Measurements from ENCODE around the gene ADRM1. TPM values are rescaled to one million over a fixed set of nuclear protein-coding genes. Genes with fewer than 3 reads are reported as not detected.

Gene ADRM1
- total RNA-seq, 2 donors from 2014 or later, result 70.5 to 109 TPM

DNA sequence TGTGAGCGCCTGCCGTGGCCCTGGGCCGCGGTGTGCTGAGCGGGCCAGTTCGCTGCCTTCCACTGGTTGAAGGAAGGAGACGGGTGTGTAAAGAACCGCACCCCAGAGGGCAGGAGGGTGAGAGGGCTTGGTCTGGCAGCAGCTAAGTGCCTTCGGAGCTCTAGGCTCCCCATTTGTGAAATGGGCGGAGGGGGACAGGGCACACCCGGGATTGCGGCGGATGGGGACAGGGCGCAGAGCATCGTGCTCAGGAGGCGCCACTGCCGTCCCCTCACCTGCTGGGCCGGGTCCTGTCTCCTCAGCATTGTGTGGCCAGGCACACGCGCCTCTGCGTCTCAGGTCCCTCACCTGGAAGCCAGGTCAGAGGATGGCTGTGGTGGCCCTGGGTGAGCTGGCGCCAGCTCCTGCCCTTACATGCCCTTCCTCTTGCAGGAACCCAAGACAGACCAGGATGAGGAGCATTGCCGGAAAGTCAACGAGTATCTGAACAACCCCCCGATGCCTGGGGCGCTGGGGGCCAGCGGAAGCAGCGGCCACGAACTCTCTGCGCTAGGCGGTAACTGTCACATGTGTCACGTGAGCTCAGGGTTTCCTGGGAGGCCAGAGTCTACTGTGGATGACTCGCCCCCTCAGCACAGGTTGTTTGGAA, 3.1 kb downstream of the ADRM1 start:
- Histone ChIP-seq H3K9me3 (no peaks in the 10 kb centered on the region), H3K27ac (no peak overlapping the region), H3K4me1 (peaks cover 18% of the 10 kb centered on the region), H3K9ac (ENCODE audit: low read depth in 2 of 2, low read length in 2 of 2) (no peak overlapping the region), H3K27me3 (no peaks in the 10 kb centered on the region), H3K4me3 (no peak overlapping the region), H3K36me3 (peaks cover 26% of the 10 kb centered on the region)
- DNase-seq, result no peak
- intact Hi-C loops (cut with DNase I), result loop anchor here (10.0 kb wide), 1 partner anchor 189 kb away; no protein-coding TSS in a partner anchor
- TF ChIP-seq, protein P1, sequence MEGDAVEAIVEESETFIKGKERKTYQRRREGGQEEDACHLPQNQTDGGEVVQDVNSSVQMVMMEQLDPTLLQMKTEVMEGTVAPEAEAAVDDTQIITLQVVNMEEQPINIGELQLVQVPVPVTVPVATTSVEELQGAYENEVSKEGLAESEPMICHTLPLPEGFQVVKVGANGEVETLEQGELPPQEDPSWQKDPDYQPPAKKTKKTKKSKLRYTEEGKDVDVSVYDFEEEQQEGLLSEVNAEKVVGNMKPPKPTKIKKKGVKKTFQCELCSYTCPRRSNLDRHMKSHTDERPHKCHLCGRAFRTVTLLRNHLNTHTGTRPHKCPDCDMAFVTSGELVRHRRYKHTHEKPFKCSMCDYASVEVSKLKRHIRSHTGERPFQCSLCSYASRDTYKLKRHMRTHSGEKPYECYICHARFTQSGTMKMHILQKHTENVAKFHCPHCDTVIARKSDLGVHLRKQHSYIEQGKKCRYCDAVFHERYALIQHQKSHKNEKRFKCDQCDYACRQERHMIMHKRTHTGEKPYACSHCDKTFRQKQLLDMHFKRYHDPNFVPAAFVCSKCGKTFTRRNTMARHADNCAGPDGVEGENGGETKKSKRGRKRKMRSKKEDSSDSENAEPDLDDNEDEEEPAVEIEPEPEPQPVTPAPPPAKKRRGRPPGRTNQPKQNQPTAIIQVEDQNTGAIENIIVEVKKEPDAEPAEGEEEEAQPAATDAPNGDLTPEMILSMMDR (IDR thresholded peaks at IDR 0.05), result no peak

DNA sequence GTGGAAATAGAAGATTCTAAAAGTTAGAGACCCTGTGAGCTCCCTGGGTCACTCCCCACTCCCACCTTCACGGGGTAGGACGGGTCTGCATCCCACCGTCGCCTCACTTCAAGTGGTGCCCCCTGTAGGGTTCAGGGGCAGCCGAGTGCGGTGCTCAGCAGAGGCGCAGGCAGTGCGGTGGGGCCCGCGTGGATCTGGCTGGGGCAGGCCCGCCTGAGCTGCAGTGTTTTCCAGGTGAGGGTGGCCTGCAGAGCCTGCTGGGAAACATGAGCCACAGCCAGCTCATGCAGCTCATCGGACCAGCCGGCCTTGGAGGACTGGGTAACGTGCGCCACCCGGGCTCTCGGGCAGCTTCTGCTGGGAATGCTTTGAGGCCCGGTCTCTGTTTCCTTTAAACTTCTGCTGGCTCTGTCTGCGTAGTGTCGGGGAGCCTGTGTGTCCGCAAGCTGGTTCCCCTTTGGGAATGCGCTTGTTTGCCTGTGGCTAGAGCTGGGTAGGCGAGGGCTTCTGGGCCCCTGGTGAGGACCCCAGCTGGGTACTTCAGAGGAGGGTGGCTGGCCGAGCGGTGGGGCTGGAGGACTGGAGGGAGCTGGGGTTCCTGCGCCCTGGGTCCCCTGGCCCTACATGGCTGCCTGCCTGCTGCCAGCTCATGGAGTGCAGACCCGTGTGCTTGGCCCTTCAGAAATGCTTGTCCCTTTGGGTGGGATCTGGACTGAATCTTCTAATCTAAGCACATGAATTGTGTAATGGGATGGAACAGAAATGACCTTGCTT, 3.8 kb downstream of the ADRM1 start:
- H3K9ac ChIP-seq (ENCODE audit: low read depth in 2 of 2, low read length in 2 of 2), result no peak overlapping the region
- no peaks in the 10 kb centered on the region for H3K27me3 ChIP-seq
- intact Hi-C loops (cut with DNase I), result loop anchor here (10.0 kb wide), 1 partner anchor 188 kb away; no protein-coding TSS in a partner anchor
- H3K4me1 ChIP-seq, result peaks cover 18% of the 10 kb centered on the region
- H3K9me3 ChIP-seq, result no peaks in the 10 kb centered on the region
- peaks cover 26% of the 10 kb centered on the region for H3K36me3 ChIP-seq
- H3K27ac ChIP-seq, result no peak overlapping the region
- DNase-seq, result no peak
- no peak overlapping the region for H3K4me3 ChIP-seq
- TF ChIP-seq, protein P1 (IDR thresholded peaks at IDR 0.05), result no peak

DNA sequence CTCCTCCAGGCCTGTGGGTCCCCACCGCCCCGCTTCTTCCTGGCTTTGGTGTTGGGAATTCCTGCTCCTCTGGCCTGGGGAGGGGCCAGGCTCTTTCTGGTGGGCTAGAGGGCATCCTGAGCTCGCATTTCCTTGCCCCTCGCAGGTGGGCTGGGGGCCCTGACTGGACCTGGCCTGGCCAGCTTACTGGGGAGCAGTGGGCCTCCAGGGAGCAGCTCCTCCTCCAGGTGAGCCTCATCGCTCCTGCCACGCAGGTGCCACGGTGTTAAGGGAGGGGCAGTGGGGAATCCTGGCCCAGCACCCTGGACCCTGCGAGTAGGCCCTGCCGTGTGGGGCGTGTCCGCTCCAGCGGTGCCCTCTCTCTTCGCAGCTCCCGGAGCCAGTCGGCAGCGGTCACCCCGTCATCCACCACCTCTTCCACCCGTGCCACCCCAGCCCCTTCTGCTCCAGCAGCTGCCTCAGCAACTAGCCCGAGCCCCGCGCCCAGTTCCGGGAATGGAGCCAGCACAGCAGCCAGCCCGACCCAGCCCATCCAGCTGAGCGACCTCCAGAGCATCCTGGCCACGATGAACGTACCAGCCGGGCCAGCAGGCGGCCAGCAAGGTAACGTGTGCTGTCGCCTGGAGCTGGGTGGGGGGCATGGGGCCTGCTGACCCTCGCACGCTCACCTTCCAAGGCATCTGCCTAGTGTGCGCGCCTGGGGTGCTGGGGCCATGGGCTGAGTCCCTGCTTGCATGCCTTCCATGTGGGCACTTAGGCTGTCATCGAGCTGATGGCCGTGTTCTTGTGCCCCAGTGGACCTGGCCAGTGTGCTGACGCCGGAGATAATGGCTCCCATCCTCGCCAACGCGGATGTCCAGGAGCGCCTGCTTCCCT, 4.7 kb downstream of the ADRM1 start:
- Histone ChIP-seq H3K27ac (no peak overlapping the region), H3K4me3 (no peak overlapping the region), H3K27me3 (no peaks in the 10 kb centered on the region), H3K4me1 (peaks cover 18% of the 10 kb centered on the region), H3K36me3 (peaks cover 26% of the 10 kb centered on the region), H3K9ac (ENCODE audit: low read depth in 2 of 2, low read length in 2 of 2) (no peak overlapping the region), H3K9me3 (no peaks in the 10 kb centered on the region)
- no peak for DNase-seq
- intact Hi-C loops (cut with DNase I), result loop anchor here (10.0 kb wide), 1 partner anchor 187 kb away; no protein-coding TSS in a partner anchor
- TF ChIP-seq, protein P1 (IDR thresholded peaks at IDR 0.05), result no peak

DNA sequence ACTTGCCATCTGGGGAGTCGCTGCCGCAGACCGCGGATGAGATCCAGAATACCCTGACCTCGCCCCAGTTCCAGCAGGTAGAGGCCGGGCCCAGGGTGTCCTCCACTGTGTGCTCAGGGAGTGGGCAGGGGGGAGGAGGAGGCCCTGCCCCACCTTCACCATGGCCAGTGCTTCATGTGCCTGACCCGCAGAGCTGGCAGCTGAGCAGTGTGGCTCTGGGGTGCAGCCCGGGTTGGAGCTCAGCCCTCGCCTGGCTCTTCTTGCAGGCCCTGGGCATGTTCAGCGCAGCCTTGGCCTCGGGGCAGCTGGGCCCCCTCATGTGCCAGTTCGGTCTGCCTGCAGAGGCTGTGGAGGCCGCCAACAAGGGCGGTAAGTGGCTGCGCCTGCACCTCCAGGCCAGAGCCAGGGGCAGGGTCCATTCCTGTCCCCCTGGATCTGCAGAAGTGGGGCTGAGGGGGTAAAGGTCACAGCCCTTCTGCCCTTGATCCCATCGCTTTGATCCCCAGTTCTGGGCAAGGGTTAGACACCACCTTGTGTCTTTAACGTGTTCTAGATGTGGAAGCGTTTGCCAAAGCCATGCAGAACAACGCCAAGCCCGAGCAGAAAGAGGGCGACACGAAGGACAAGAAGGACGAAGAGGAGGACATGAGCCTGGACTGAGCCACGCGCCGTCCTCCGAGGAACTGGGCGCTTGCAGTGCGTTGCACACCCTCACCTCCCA, 5.5 kb downstream of the ADRM1 start:
- H3K27ac ChIP-seq, result no peak overlapping the region
- H3K27me3 ChIP-seq, result no peaks in the 10 kb centered on the region
- H3K36me3 ChIP-seq, result peaks cover 26% of the 10 kb centered on the region
- peaks cover 18% of the 10 kb centered on the region for H3K4me1 ChIP-seq
- no peak overlapping the region for H3K4me3 ChIP-seq
- H3K9ac ChIP-seq (ENCODE audit: low read depth in 2 of 2, low read length in 2 of 2), result no peak overlapping the region
- intact Hi-C loops (cut with DNase I), result loop anchor here (10.0 kb wide), 1 partner anchor 187 kb away; no protein-coding TSS in a partner anchor
- no peak for DNase-seq
- no peaks in the 10 kb centered on the region for H3K9me3 ChIP-seq
- TF ChIP-seq, protein P1 (IDR thresholded peaks at IDR 0.05), result no peak

All from colonic mucosa (tissue), 4 donors.